HEK293 (cell line): Measurements from ENCODE around the gene SMC3.

Experiments used
- CTCF ChIA-PET: fragments of 350-600 bp; formaldehyde crosslinking; extraction: SDS; loops from one replicate; lab custom pipeline; 2021; ENCODE audit warnings: antibody characterized with exemption; lab: Yijun Ruan, JAX
- POLR2A ChIA-PET: fragments of 300-600 bp; formaldehyde crosslinking; extraction: SDS; loops from one replicate; lab custom pipeline; 2020; ENCODE audit warnings: antibody characterized with exemption, inconsistent platforms; lab: Yijun Ruan, JAX
- H3K27ac ChIP-seq: fragments of 200-500 bp; sonication (Bioruptor generic); 2 replicates; pipeline ENCODE4 v1.5.1; 2014; ENCODE audit warnings: low read depth, low read length, control low read depth, inconsistent platforms; ENCODE audit errors: extremely low read depth
- H3K36me3 ChIP-seq, 2 experiments: fragments of 200-500 bp in 1 of 2; sonication (Bioruptor generic) in 1 of 2; 1 replicate in 1 of 2; 2 replicates in 1 of 2; pipeline ENCODE4 v1.5.1; 2014 to 2017; ENCODE audit warnings: inconsistent platforms in 2 of 2, low read length in 2 of 2; ENCODE audit not compliant: control insufficient read depth in 2 of 2, insufficient read depth in 1 of 2
- H3K4me1 ChIP-seq: fragments of 200-500 bp; sonication (Bioruptor generic); 2 replicates; pipeline ENCODE4 v1.5.1; 2014; ENCODE audit warnings: mild to moderate bottlenecking, low read length, inconsistent platforms; ENCODE audit not compliant: control insufficient read depth, insufficient read depth
- H3K4me3 ChIP-seq: 2 replicates; pipeline ENCODE4 v1.5.1; 2011; ENCODE audit warnings: low read depth, mild to moderate bottlenecking, control low read depth, low read length, moderate library complexity
- H3K9me3 ChIP-seq: fragments of 200-500 bp; sonication (Bioruptor generic); 2 replicates; pipeline ENCODE4 v1.5.1; 2014; ENCODE audit warnings: low read depth, low read length, inconsistent platforms; ENCODE audit not compliant: control insufficient read depth, insufficient read depth
- ELK4 ChIP-seq: IDR thresholded peaks from 2 replicates; pipeline ENCODE4 v1.6.1; 2011; ENCODE audit warnings: mild to moderate bottlenecking, low read depth, low read length, borderline replicate concordance
- GLI2 ChIP-seq: fragments of 450-650 bp; formaldehyde crosslinking; IDR thresholded peaks from 2 replicates; pipeline ENCODE4; 2017; ENCODE audit warnings: missing biosample characterization, missing genetic modification characterization, low read depth, borderline replicate concordance
- HIC1 ChIP-seq: fragments of 450-650 bp; formaldehyde crosslinking; IDR thresholded peaks from 2 replicates; pipeline ENCODE4 v1.5.1; 2016; ENCODE audit warnings: missing biosample characterization, missing genetic modification characterization
- HOXC10 ChIP-seq: sonication (generic); formaldehyde crosslinking; IDR thresholded peaks from 2 replicates; pipeline ENCODE4 v1.8.1; 2023; ENCODE audit warnings: mild to moderate bottlenecking, missing genetic modification reagents
- KLF1 ChIP-seq: fragments of 450-650 bp; formaldehyde crosslinking; IDR thresholded peaks from 2 replicates; pipeline ENCODE4 v1.5.1; 2016; ENCODE audit warnings: missing biosample characterization, missing genetic modification characterization
- TRIM28 ChIP-seq: IDR thresholded peaks from 2 replicates; pipeline ENCODE4 v1.6.1; 2011; ENCODE audit warnings: low read length, control low read depth, borderline replicate concordance
- ZFHX2 ChIP-seq: fragments of 450-650 bp; formaldehyde crosslinking; conservative IDR thresholded peaks from 2 replicates; pipeline ENCODE4 v1.5.1; 2016; ENCODE audit warnings: missing biosample characterization, missing genetic modification characterization
- ZNF138 ChIP-seq: fragments of 450-650 bp; formaldehyde crosslinking; IDR thresholded peaks from 2 replicates; pipeline ENCODE4 v1.5.1; 2016; ENCODE audit warnings: missing biosample characterization, missing genetic modification characterization, borderline replicate concordance
- ZNF146 ChIP-seq: fragments of 450-650 bp; formaldehyde crosslinking; IDR thresholded peaks from 2 replicates; pipeline ENCODE4 v1.5.1; 2016; ENCODE audit warnings: missing biosample characterization, missing genetic modification characterization
- ZNF274 ChIP-seq, 2 experiments: fragments of 200-500 bp in 1 of 2; fragments of 450-650 bp in 1 of 2; sonication (Bioruptor generic) in 1 of 2; formaldehyde crosslinking in 1 of 2; IDR thresholded peaks; 2 replicates each; pipeline versions ENCODE4 v1.5.1 to v1.6.1; 2014 to 2016; ENCODE audit warnings: borderline replicate concordance in 1 of 2, inconsistent platforms in 1 of 2, low read length in 1 of 2, missing biosample characterization in 1 of 2, missing genetic modification characterization in 1 of 2
- ZNF366 ChIP-seq: fragments of 450-650 bp; formaldehyde crosslinking; conservative IDR thresholded peaks from 2 replicates; pipeline ENCODE4 v1.5.1; 2016; ENCODE audit warnings: missing biosample characterization, missing genetic modification characterization
- ZNF398 ChIP-seq: fragments of 450-650 bp; formaldehyde crosslinking; IDR thresholded peaks from 2 replicates; pipeline ENCODE4 v1.5.1; 2017; ENCODE audit warnings: missing biosample characterization, missing genetic modification characterization
- ZNF513 ChIP-seq: fragments of 450-650 bp; IDR thresholded peaks from 2 replicates; pipeline ENCODE4 v1.5.1; 2018; ENCODE audit warnings: missing biosample characterization, missing genetic modification characterization
- ZNF549 ChIP-seq: fragments of 450-650 bp; IDR thresholded peaks from 2 replicates; pipeline ENCODE4 v1.5.1; 2018; ENCODE audit warnings: missing biosample characterization, missing genetic modification characterization, mild to moderate bottlenecking, inconsistent platforms, moderate library complexity
- ZNF571 ChIP-seq: fragments of 450-650 bp; formaldehyde crosslinking; IDR thresholded peaks from 2 replicates; pipeline ENCODE4 v1.5.0; 2017; ENCODE audit warnings: missing biosample characterization, missing genetic modification characterization
- ZNF585B ChIP-seq: fragments of 450-650 bp; formaldehyde crosslinking; IDR thresholded peaks from 2 replicates; pipeline ENCODE4 v1.5.1; 2016; ENCODE audit warnings: missing biosample characterization, missing genetic modification characterization
- ZNF660 ChIP-seq: fragments of 450-650 bp; IDR thresholded peaks from 2 replicates; pipeline ENCODE4 v1.5.1; 2018; ENCODE audit warnings: missing biosample characterization, mild to moderate bottlenecking, missing genetic modification characterization
- ZNF692 ChIP-seq: fragments of 450-650 bp; formaldehyde crosslinking; IDR thresholded peaks from 2 replicates; pipeline ENCODE4 v1.5.1; 2016; ENCODE audit warnings: missing biosample characterization, missing genetic modification characterization
- ZNF701 ChIP-seq: fragments of 450-650 bp; formaldehyde crosslinking; IDR thresholded peaks from 2 replicates; pipeline ENCODE4 v1.5.1; 2016; ENCODE audit warnings: missing biosample characterization, missing genetic modification characterization
- ZNF704 ChIP-seq: fragments of 450-650 bp; formaldehyde crosslinking; IDR thresholded peaks from 2 replicates; pipeline ENCODE4 v1.5.1; 2016; ENCODE audit warnings: missing biosample characterization, missing genetic modification characterization
- ZNF76 ChIP-seq: fragments of 450-650 bp; formaldehyde crosslinking; IDR thresholded peaks from 2 replicates; pipeline ENCODE4; 2016; ENCODE audit warnings: low read depth, missing biosample characterization, missing genetic modification characterization, borderline replicate concordance
- ZNF768 ChIP-seq: fragments of 450-650 bp; formaldehyde crosslinking; IDR thresholded peaks from 2 replicates; pipeline ENCODE4 v1.5.1; 2018; ENCODE audit warnings: missing biosample characterization, mild to moderate bottlenecking, missing genetic modification characterization
- ZNF785 ChIP-seq: fragments of 450-650 bp; formaldehyde crosslinking; IDR thresholded peaks from 2 replicates; pipeline ENCODE4 v1.5.1; 2016; ENCODE audit warnings: missing biosample characterization, missing genetic modification characterization
- ZNF791 ChIP-seq: fragments of 450-650 bp; formaldehyde crosslinking; IDR thresholded peaks from 2 replicates; pipeline ENCODE4 v1.5.1; 2016; ENCODE audit warnings: missing biosample characterization, missing genetic modification characterization
- ZSCAN30 ChIP-seq: fragments of 450-650 bp; IDR thresholded peaks from 2 replicates; pipeline ENCODE4 v1.5.1; 2018; ENCODE audit warnings: missing biosample characterization, mild to moderate bottlenecking, missing genetic modification characterization, moderate library complexity
- ZXDB ChIP-seq: fragments of 450-650 bp; formaldehyde crosslinking; IDR thresholded peaks from 2 replicates; pipeline ENCODE4 v1.5.1; 2016; ENCODE audit warnings: missing biosample characterization, missing genetic modification characterization

SMC3 gene

GRCh38 chr10:110584006-110584405 lies 16.5 kb downstream of the SMC3 start (continued):
- TF ChIP-seq ZNF146 (tag by site-specific recombination), result no peak
- TF ChIP-seq ZNF513 (tag by site-specific recombination), result no peak
- no peak for TF ChIP-seq ZNF585B

GRCh38 chr10:110591760-110592159 lies 24.3 kb downstream of the SMC3 start:
- ChIA-PET CTCF (interaction anchor here (2.5 kb wide), 1 partner anchor 9 kb away, joined by 9 read pairs; no protein-coding TSS in a partner anchor), POLR2A (no interaction called here)
- no peak overlapping the region for H3K4me3 ChIP-seq
- no peak overlapping the region for H3K27ac ChIP-seq
- peaks cover 81 to 92% of the 10 kb centered on the region in 2 experiments for H3K36me3 ChIP-seq
- no peaks in the 10 kb centered on the region for H3K9me3 ChIP-seq
- no peak for TF ChIP-seq ZNF768
- TF ChIP-seq ZNF704 (tag by site-specific recombination), result no peak
- TF ChIP-seq ZSCAN30 (tag by site-specific recombination), result no peak
- TF ChIP-seq HOXC10 (CRISPR knock-in tag), result no peak
- no peak for TF ChIP-seq KLF1 (tag by site-specific recombination)
- TF ChIP-seq ZNF138, result no peak
- no peak for TF ChIP-seq ZFHX2 (tag by site-specific recombination)
- no peak for TF ChIP-seq ZNF366 (tag by site-specific recombination)
- TF ChIP-seq GLI2 (tag by site-specific recombination), result no peak
- TF ChIP-seq ZNF660 (tag by site-specific recombination), result no peak
- TF ChIP-seq ZNF274 (IDR thresholded peaks at IDR 0.05; ENCODE audit: low read length), result no peak
- TF ChIP-seq ZNF274 (tag by site-specific recombination; IDR thresholded peaks at IDR 0.05; ENCODE audit: borderline replicate concordance), result no peak
- no peak for TF ChIP-seq ZNF549 (tag by site-specific recombination)
- no peak for TF ChIP-seq ZNF571 (tag by site-specific recombination)
- TF ChIP-seq ZNF791 (tag by site-specific recombination), result no peak
- no peaks in the 10 kb centered on the region for H3K4me1 ChIP-seq

GRCh38 chr10:110597476-110597875 lies 30.0 kb downstream of the SMC3 start:
- H3K4me3 ChIP-seq, result no peak overlapping the region
- no peaks in the 10 kb centered on the region for H3K4me1 ChIP-seq
- H3K9me3 ChIP-seq, result no peaks in the 10 kb centered on the region
- CTCF ChIA-PET, result no interaction called here
- POLR2A ChIA-PET, result no interaction called here
- peaks cover 67 to 86% of the 10 kb centered on the region in 2 experiments for H3K36me3 ChIP-seq
- H3K27ac ChIP-seq, result no peak overlapping the region
- TF ChIP-seq TRIM28, result no peak
- no peak for TF ChIP-seq ELK4
- no peak for TF ChIP-seq ZNF785 (tag by site-specific recombination)
- TF ChIP-seq ZNF398 (tag by site-specific recombination), result no peak
- no peak for TF ChIP-seq ZNF692 (tag by site-specific recombination)
- no peak for TF ChIP-seq ZNF76 (tag by site-specific recombination)
- no peak for TF ChIP-seq HIC1 (tag by site-specific recombination)
- no peak for TF ChIP-seq ZXDB (tag by site-specific recombination)
- no peak for TF ChIP-seq ZNF701
- no peak for TF ChIP-seq HOXC10 (CRISPR knock-in tag)
